Cardiac muscle cell (in vitro differentiated cells and primary cell): ENCODE measurements around the gene CNOT2. TPM values are rescaled to one million over a fixed set of nuclear protein-coding genes. Genes with fewer than 3 reads are reported as not detected.

Experiments used
- DNase-seq, 2 donors: peaks; one replicate each; pipeline versions ENCODE4 v3.0.0 to v3.0.0-alpha.2; 2010 to 2017; ENCODE audit warnings: low read depth in 1 of 2, low spot score in 1 of 2
- H3K27ac ChIP-seq: fragments of 200-600 bp; sonication (generic); 2 replicates; pipeline ENCODE4 v1.5.1; 2016
- H3K27me3 ChIP-seq: fragments of 200-600 bp; sonication (generic); 2 replicates; pipeline ENCODE4 v1.6.0; 2016; ENCODE audit warnings: control low read depth
- H3K36me3 ChIP-seq: fragments of 200-600 bp; sonication (generic); 2 replicates; pipeline ENCODE4 v1.5.1; 2016; ENCODE audit warnings: control low read depth
- H3K4me1 ChIP-seq: fragments of 200-600 bp; sonication (generic); 2 replicates; pipeline ENCODE4 v1.8.1; 2017; ENCODE audit warnings: low read depth, mild to moderate bottlenecking, mixed run types
- H3K4me3 ChIP-seq: fragments of 200-600 bp; sonication (generic); 2 replicates; pipeline ENCODE4 v1.5.1; 2016; ENCODE audit warnings: mild to moderate bottlenecking
- H3K9me3 ChIP-seq: fragments of 200-600 bp; sonication (generic); 2 replicates; pipeline ENCODE4 v1.5.1; 2017; ENCODE audit warnings: low read depth, mild to moderate bottlenecking, control low read depth
- polyA plus RNA-seq: library from polyadenylated mRNA; unstranded; fragments of >200 nt; fragmentation: Nextera tagmentation; extraction: Ambion mirVana; gene quantifications from 2 replicates; pipeline ENCODE4 v1.2.1, GENCODE V29; 2016
- total RNA-seq: library from RNA; depleted of rRNA; stranded (reverse); fragments of >200 nt; gene quantifications from 2 replicates; pipeline ENCODE4 v1.2.3, GENCODE V29; 2016
- TF ChIP-seq, protein P1 (sequence below): IDR thresholded peaks from 2 replicates; pipeline ENCODE4 v1.5.1; 2012; ENCODE audit warnings: low read depth, mild to moderate bottlenecking, low read length

Gene CNOT2
- total and polyA plus RNA-seq, 2 experiments from 2014 or later = 77.6 to 113 TPM

DNA sequence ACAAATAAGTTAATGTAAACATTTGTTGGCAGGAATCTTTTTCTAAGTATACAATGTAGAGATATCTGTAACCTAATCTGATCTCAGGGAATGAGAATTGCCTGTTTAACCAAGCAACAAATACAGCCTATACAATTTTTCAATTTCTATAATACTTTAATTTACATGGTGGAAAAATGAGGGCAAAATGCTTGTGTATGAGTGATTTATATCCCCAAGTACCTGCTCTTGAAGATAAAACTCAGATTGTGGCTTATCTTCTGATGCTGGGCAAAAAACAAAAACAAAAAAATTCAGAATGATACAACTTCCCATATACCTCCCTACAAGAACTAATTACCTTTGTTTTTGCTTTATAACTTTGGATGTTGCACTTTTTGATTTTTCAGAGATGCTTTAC lies 2.2 kb downstream of the CNOT2 start:
- DNase-seq = no peak
- H3K4me3 ChIP-seq = no peak overlapping the region
- H3K9me3 ChIP-seq = no peaks in the 10 kb centered on the region
- TF ChIP-seq, protein P1, sequence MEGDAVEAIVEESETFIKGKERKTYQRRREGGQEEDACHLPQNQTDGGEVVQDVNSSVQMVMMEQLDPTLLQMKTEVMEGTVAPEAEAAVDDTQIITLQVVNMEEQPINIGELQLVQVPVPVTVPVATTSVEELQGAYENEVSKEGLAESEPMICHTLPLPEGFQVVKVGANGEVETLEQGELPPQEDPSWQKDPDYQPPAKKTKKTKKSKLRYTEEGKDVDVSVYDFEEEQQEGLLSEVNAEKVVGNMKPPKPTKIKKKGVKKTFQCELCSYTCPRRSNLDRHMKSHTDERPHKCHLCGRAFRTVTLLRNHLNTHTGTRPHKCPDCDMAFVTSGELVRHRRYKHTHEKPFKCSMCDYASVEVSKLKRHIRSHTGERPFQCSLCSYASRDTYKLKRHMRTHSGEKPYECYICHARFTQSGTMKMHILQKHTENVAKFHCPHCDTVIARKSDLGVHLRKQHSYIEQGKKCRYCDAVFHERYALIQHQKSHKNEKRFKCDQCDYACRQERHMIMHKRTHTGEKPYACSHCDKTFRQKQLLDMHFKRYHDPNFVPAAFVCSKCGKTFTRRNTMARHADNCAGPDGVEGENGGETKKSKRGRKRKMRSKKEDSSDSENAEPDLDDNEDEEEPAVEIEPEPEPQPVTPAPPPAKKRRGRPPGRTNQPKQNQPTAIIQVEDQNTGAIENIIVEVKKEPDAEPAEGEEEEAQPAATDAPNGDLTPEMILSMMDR = no peak
- H3K4me1 ChIP-seq = peaks cover 23% of the 10 kb centered on the region
- H3K27ac ChIP-seq = no peak overlapping the region
- no peaks in the 10 kb centered on the region for H3K27me3 ChIP-seq
- no peaks in the 10 kb centered on the region for H3K36me3 ChIP-seq

DNA sequence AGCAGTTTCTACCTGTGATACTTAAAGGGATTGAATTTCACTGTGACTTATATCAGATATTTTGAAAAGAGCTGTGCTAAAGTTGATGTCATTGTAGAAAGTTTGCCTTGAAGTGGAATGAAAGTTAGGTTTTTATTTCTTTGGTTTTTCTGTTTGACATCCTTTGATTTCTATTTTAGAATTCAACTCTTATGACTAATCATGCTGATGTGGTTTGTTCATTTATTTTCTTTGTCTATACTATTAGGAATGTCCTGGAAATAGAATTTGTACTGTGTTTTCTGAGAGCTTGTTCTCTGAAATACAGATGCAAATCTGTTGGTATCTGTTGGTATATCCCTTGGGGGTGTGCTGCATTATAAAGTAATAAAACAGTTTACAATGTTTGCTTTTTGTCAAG lies 3.3 kb downstream of the CNOT2 start:
- no peaks in the 10 kb centered on the region for H3K27me3 ChIP-seq
- TF ChIP-seq, protein P1 = no peak
- peaks cover 23% of the 10 kb centered on the region for H3K4me1 ChIP-seq
- no peak overlapping the region for H3K27ac ChIP-seq
- no peaks in the 10 kb centered on the region for H3K9me3 ChIP-seq
- DNase-seq = no peak
- H3K4me3 ChIP-seq = no peak overlapping the region
- no peaks in the 10 kb centered on the region for H3K36me3 ChIP-seq

DNA sequence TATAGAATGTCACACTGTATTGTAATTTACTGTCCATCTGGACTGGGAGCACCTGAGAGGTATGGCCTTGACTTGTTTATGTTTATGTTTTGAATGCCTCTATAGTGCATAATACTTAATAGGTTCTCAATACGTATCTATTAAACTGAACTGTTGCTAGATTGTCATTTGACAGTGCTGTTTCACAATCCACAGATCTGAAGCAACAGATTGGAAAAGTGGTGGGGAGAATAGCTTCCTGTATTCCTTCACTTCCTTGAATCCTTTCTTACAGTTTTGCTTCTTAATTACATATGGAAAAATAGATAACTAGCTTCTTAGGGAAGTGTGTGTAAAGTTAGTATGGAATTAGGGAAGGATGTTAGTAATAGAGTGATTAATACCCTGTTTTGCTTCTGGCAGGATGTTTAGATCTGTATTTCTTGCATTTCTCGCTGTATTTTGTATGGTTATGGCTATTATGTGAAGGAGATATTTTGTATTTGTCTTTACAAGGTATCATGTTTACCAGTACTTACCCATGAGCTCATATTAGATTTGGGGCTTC lies 4.5 kb downstream of the CNOT2 start:
- Histone ChIP-seq H3K27ac (no peak overlapping the region), H3K4me3 (no peak overlapping the region), H3K4me1 (peaks cover 20% of the 10 kb centered on the region), H3K9me3 (no peaks in the 10 kb centered on the region), H3K36me3 (no peaks in the 10 kb centered on the region), H3K27me3 (no peaks in the 10 kb centered on the region)
- TF ChIP-seq, protein P1 = no peak
- DNase-seq = no peak

DNA sequence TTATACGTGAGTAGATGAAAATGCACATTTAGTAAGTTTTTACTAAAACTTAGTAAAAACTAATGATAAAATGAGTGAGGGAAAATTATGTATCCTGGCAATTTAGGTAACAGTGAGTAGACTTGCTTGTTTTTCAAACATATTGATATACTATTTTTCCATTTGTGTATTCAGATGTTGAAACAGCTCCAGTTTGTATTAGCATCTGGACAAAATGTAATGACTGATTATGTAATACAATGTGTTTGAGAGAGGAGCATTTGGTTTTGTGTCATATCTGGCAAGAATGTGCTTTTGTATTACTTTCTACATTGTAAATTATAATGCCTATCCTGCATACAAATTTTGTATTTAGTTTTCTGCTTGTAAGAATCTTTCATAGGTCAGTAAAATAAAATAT lies 5.6 kb downstream of the CNOT2 start:
- peak in 1 of 2 donors; percentile 19 for DNase-seq
- H3K27me3 ChIP-seq = no peaks in the 10 kb centered on the region
- TF ChIP-seq, protein P1 = no peak
- no peak overlapping the region for H3K27ac ChIP-seq
- H3K4me1 ChIP-seq = peaks cover 20% of the 10 kb centered on the region
- H3K4me3 ChIP-seq = no peak overlapping the region
- H3K9me3 ChIP-seq = no peaks in the 10 kb centered on the region
- no peaks in the 10 kb centered on the region for H3K36me3 ChIP-seq

DNA sequence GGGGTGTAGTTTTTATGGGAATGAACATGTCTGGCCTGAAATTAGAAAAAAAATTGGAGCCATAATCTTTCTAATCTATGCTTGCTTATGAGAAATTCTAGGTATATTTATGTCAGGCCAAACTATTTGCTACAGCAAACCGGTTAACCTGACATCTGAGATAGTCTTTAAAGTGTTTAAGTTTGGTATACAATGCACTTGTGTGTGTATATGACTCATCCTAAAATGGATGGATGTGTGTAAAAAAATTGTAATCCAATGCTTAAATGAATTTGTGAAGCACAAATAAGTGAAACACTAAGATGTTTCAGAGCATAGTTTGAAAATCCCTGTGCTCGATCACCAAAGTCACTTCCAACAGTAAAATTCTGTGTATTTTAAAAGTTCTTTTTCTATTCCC lies 6.7 kb downstream of the CNOT2 start:
- Histone ChIP-seq H3K27ac (no peak overlapping the region), H3K4me1 (peaks cover 17% of the 10 kb centered on the region), H3K9me3 (no peaks in the 10 kb centered on the region), H3K36me3 (no peaks in the 10 kb centered on the region), H3K4me3 (no peak overlapping the region), H3K27me3 (no peaks in the 10 kb centered on the region)
- TF ChIP-seq, protein P1 = no peak
- DNase-seq = no peak
